Stimulated activated CD8-positive, alpha-beta memory T cell treated with anti-CD3 and anti-CD28 coated beads, Interleukin-7, amount 100 ng/mL, for 1 hour (primary cell): ENCODE measurements around the gene DUSP19.

Experiments used
- DNase-seq, 2 donors: peaks; one replicate each; pipeline ENCODE4 v3.0.0-alpha.2; 2020; ENCODE audit warnings: low read depth in 2 of 2

DUSP19 gene

DNA sequence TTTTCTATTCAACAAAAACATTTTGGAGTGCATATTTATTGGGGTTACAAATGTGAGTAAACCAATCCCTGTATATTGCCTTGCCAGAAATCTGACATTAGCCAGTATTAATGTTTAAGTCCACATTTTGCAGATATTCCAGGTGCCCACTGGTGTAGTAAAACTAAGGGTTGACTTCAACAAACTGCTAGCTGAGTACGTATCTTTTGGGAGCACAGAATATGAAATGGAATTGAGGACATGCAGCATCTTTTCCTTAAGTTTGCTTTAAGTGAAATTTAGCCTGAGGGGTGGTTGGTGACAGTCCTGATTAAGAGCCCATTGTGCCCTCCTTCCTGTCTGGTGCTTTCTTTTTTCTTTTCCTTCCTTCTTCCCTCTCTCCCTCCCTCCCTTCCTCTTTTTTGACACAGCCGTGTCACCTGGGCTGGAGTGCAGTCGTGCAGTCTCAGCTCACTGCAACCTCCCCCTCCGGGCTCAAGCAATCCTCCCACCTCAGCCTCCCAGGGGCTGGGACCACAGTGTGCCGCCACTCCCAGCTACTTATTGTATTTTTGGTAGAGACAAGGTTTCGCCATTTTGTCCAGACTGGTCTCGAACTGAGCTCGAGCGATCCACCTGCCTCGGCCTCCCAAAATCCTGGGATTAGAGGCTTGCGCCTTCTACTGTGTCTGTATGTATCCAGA is 47.3 kb downstream of the DUSP19 start:
- DNase-seq: no peak

DNA sequence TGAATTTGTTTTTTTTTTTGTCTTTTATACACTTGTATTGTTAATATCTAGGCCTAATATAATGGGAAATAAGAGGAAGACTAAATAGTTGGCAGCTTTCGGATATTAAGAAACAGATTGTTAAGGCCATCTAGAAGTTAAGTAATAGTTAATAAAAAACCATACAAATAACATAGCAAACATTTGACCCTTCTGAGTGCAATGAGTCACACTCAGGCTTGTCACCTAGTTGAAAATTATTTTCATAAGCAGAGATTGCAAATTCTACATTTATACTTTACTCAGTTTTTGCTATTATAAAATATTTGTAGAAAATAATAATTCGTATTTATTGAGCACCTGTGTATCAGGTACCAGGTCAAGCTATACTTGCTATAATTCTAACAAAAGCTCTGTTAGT is 48.1 kb downstream of the DUSP19 start:
- DNase-seq: no peak

DNA sequence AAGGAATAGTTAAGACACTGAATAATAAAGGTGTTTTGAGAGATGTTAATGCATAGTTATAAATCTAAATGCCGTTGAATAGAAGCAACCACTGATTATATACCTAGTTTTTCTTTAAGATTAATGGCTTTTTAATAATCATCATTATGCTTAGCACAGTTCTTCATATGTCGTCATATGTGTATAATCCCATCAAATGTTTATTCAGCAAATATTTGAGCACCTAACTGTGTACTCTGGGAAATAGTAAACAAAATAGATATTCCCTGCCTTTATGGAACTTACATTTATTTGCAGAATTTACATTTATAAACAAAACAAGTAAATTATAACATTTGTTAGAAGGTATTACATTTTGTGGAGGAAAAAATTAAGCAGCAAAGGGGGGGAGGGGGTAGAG is 55.5 kb downstream of the DUSP19 start:
- DNase-seq: no peak

GRCh38 chr2:183148955-183149354 is 70.4 kb downstream of the DUSP19 start:
- no peak for DNase-seq

GRCh38 chr2:183149489-183149888 is 70.9 kb downstream of the DUSP19 start:
- DNase-seq: no peak
